ENCODE data around the gene MAPK14. TPM values are rescaled to one million over a fixed set of nuclear protein-coding genes. Genes with fewer than 3 reads are reported as not detected.
A peak's percentile ranks its signal among the peaks of the same experiment; 100 is the strongest.
"Not testable (repeated sequence)": the region's sequence is repeated elsewhere in the genome, so short reads cannot be mapped to it uniquely, and the experiment has no call there.

Gene MAPK14
- total and polyA plus RNA-seq, 2 experiments from 2014 or later: 26.8 to 45.0 TPM

- H3K36me3 ChIP-seq (ENCODE audit: low read depth): no peaks in the 10 kb centered on the region
- H3K9me2 ChIP-seq (ENCODE audit: insufficient read depth): no peaks in the 10 kb centered on the region
- 74 to 82% methylated on average over 4 of the region's 4 CpGs for WGBS, 2 experiments (ENCODE audit: low coverage in 1 of 2, low lambda C conversion rate in 2 of 2, missing lambda C conversion rate in 2 of 2)
- H3K9ac ChIP-seq: no peak overlapping the region
- no peak overlapping the region for H3K4me2 ChIP-seq (ENCODE audit: unreplicated experiment)
- H3K27ac ChIP-seq: no peak overlapping the region
- peaks cover 17% of the 10 kb centered on the region; the same call in 1 of the 2 replicates for H3F3A ChIP-seq (ENCODE audit: insufficient read depth)
- H3K79me2 ChIP-seq (ENCODE audit: insufficient read depth): no peaks in the 10 kb centered on the region
- H3K27me3 ChIP-seq (replicated peaks; ENCODE audit: insufficient read depth): no peaks in the 10 kb centered on the region
- H3K4me1 ChIP-seq (ENCODE audit: insufficient read depth): peaks cover 17% of the 10 kb centered on the region
- TF ChIP-seq EZH2phosphoT487 (IDR thresholded peaks at IDR 0.05; ENCODE audit: insufficient read depth, low read depth) (no peak), EZH2 (IDR thresholded peaks at IDR 0.05; ENCODE audit: insufficient read depth, poor library complexity, severe bottlenecking) (no peak)
- in situ Hi-C loops (cut with MboI): loop anchor here (10.0 kb wide), 1 partner anchor 243 kb away; no protein-coding TSS in a partner anchor
- H2AFZ ChIP-seq: no peak overlapping the region
- no peak overlapping the region for H3K4me3 ChIP-seq
- no peaks in the 10 kb centered on the region for H3K9me3 ChIP-seq (ENCODE audit: low read depth)
- no peak for DNase-seq
- H4K20me1 ChIP-seq (ENCODE audit: insufficient read depth): no peaks in the 10 kb centered on the region
Observed at GRCh38 chr6:36121787-36122494, 94.3 kb downstream of the MAPK14 start.

- DNase-seq: no peak
- no peaks in the 10 kb centered on the region for H3K36me3 ChIP-seq (ENCODE audit: low read depth)
- WGBS, 2 experiments (ENCODE audit: low coverage in 1 of 2, low lambda C conversion rate in 2 of 2, missing lambda C conversion rate in 2 of 2): 73 to 75% methylated on average over 10 to 11 of the region's 11 CpGs
- no peak overlapping the region for H3K4me3 ChIP-seq
- no peak overlapping the region for H2AFZ ChIP-seq
- no peaks in the 10 kb centered on the region for H3K9me3 ChIP-seq (ENCODE audit: low read depth)
- no peak overlapping the region for H3K4me2 ChIP-seq (ENCODE audit: unreplicated experiment)
- in situ Hi-C loops (cut with MboI): loop anchor here (10.0 kb wide), 1 partner anchor 242 kb away; no protein-coding TSS in a partner anchor
- no peaks in the 10 kb centered on the region for H3K9me2 ChIP-seq (ENCODE audit: insufficient read depth)
- H3K4me1 ChIP-seq (ENCODE audit: insufficient read depth): peaks cover 25% of the 10 kb centered on the region
- no peaks in the 10 kb centered on the region for H3K79me2 ChIP-seq (ENCODE audit: insufficient read depth)
- H4K20me1 ChIP-seq (ENCODE audit: insufficient read depth): no peaks in the 10 kb centered on the region
- no peak overlapping the region for H3K27ac ChIP-seq
- no peak overlapping the region for H3K9ac ChIP-seq
- no peaks in the 10 kb centered on the region for H3K27me3 ChIP-seq (replicated peaks; ENCODE audit: insufficient read depth)
- peaks cover 22% of the 10 kb centered on the region; the same call in 1 of the 2 replicates for H3F3A ChIP-seq (ENCODE audit: insufficient read depth)
- TF ChIP-seq EZH2 (IDR thresholded peaks at IDR 0.05; ENCODE audit: insufficient read depth, poor library complexity, severe bottlenecking) (no peak), EZH2phosphoT487 (IDR thresholded peaks at IDR 0.05; ENCODE audit: insufficient read depth, low read depth) (no peak)
Observed at GRCh38 chr6:36122495-36123269, 95.1 kb downstream of the MAPK14 start.

- in situ Hi-C loops (cut with MboI): loop anchor here (10.0 kb wide), 1 partner anchor 241 kb away; no protein-coding TSS in a partner anchor
Observed at GRCh38 chr6:36123270-36124139, 95.9 kb downstream of the MAPK14 start.

GRCh38 chr6:36124346-36124745, 96.7 kb downstream of the MAPK14 start:
- not testable (repeated sequence) for H3K27ac ChIP-seq; DNase-seq; H3K9ac ChIP-seq; H3K36me3 ChIP-seq (ENCODE audit: low read depth); H4K20me1 ChIP-seq (ENCODE audit: insufficient read depth); H3K79me2 ChIP-seq (ENCODE audit: insufficient read depth); H3K27me3 ChIP-seq (replicated peaks; ENCODE audit: insufficient read depth); H3K9me3 ChIP-seq (ENCODE audit: low read depth); H3K9me2 ChIP-seq (ENCODE audit: insufficient read depth)
- Histone ChIP-seq H3K4me2 (ENCODE audit: unreplicated experiment) (peak overlapping the region; percentile 58), H3K4me1 (ENCODE audit: insufficient read depth) (peaks cover 31% of the 10 kb centered on the region), H2AFZ (peak overlapping the region; percentile 60; the same call in 1 of the 2 replicates), H3K4me3 (0 out of 2 replicates have a peak overlapping the region, but pooled peaks have one; percentile 46), H3F3A (ENCODE audit: insufficient read depth) (peaks cover 15% of the 10 kb centered on the region; the same call in 1 of the 2 replicates)
- in situ Hi-C loops (cut with MboI): loop anchor here (10.0 kb wide), 1 partner anchor 240 kb away; no protein-coding TSS in a partner anchor
- 79 to 85% methylated on average over 7 to 8 of the region's 8 CpGs for WGBS, 2 experiments (ENCODE audit: low coverage in 1 of 2, low lambda C conversion rate in 2 of 2, missing lambda C conversion rate in 2 of 2)

More at GRCh38 chr6:36123270-36124139, 95.9 kb downstream of the MAPK14 start:
- no peaks in the 10 kb centered on the region for H3K9me2 ChIP-seq (ENCODE audit: insufficient read depth)
- H3F3A ChIP-seq (ENCODE audit: insufficient read depth): peaks cover 15% of the 10 kb centered on the region; the same call in 1 of the 2 replicates
- no peak overlapping the region for H3K4me3 ChIP-seq
- H4K20me1 ChIP-seq (ENCODE audit: insufficient read depth): no peaks in the 10 kb centered on the region
- no peaks in the 10 kb centered on the region for H3K9me3 ChIP-seq (ENCODE audit: low read depth)
- H3K4me1 ChIP-seq (ENCODE audit: insufficient read depth): peaks cover 31% of the 10 kb centered on the region
- H3K27me3 ChIP-seq (replicated peaks; ENCODE audit: insufficient read depth): no peaks in the 10 kb centered on the region
- no peak overlapping the region for H3K9ac ChIP-seq
- H3K36me3 ChIP-seq (ENCODE audit: low read depth): no peaks in the 10 kb centered on the region
- H3K4me2 ChIP-seq (ENCODE audit: unreplicated experiment): no peak overlapping the region
- DNase-seq: peak; percentile 85
- H2AFZ ChIP-seq: peak overlapping the region; percentile 74
- WGBS, 2 experiments (ENCODE audit: low coverage in 1 of 2, low lambda C conversion rate in 2 of 2, missing lambda C conversion rate in 2 of 2): 29 to 53% methylated on average over 5 to 10 of the region's 10 CpGs
- H3K27ac ChIP-seq: no peak overlapping the region
- H3K79me2 ChIP-seq (ENCODE audit: insufficient read depth): no peaks in the 10 kb centered on the region
- TF ChIP-seq EZH2phosphoT487 (IDR thresholded peaks at IDR 0.05; ENCODE audit: insufficient read depth, low read depth): no peak
- no peak for TF ChIP-seq EZH2 (IDR thresholded peaks at IDR 0.05; ENCODE audit: insufficient read depth, poor library complexity, severe bottlenecking)

Data from GM23248 (cell line).